GM18519 (cell line): ENCODE data around the gene TUBGCP2.
"Not testable (repeated sequence)": the region's sequence is repeated elsewhere in the genome, so short reads cannot be mapped to it uniquely, and the experiment has no call there.

Source experiments
- ATAC-seq: cut with Tn5 transposase; IDR thresholded peaks from one replicate; pipeline ENCODE4 v1.9.1; 2021; ENCODE audit warnings: mild to moderate bottlenecking, moderate library complexity; ENCODE audit not compliant: unreplicated experiment, low FRiP score

Gene TUBGCP2

DNA sequence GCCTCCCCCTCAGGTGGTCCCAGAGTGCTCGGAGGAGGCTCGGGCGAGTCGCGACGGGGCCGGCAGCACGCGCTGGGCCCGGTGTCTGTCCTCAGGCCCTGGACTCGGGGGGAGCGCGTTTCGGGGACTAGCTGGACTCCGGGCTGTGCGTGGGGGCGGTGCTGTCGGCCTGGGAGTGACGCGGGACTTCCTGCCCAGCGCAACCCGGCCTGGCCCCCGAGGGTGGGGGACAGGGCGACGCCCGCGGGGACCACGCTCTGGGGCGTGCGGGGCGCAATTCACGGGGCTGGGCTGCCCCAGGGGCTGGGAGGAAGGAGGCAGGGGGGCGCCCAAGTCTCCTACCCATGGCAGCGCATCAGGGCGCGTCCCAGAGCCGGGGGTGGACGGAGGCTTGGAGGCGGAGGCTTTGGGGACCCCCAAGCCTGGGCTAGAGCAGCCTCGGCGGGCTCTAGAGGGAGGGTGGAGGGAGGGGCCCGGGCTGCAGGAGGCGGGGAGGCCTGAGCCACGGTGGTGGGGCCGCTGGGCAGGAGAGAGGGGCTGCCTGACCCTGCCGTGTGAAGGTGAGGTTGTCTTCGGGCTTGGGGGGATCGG, 73.3 kb downstream of the TUBGCP2 start:
- ATAC-seq = no peak

- not testable (repeated sequence) for ATAC-seq
These were observed 73.9 kb downstream of the TUBGCP2 start for GRCh38 chr10:133234796-133235195.

DNA sequence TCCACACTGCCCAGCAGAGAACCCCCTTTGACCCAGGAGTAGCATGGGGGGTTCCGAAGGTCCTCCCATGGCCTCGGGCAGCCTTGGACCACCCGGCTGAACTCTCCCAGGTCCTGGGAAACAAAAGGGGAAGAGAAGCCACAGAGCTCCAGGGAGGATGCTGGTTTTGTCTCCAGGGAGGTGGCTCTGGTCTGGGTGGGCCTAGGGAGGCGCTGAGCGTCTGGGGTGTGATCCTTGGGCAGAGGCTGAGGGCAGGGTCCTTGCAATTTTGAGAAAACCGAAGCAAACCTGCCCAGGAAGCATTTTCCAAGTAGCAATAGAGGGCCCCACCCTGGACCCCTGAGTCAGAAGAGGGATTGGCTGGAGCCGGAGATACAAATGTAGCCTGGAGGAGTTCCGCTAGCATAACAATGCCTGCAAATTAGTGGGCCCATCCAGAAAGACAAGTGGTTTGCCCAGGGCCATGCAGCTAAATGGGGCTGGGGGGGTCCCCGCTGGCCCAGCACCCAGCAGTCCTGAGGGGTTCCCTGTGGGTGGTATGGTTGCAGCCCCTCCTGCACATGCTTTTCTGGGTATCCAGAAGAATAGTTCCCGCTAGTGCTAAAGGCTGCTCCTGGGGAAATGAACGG, 76.6 kb downstream of the TUBGCP2 start:
- ATAC-seq = no peak

DNA sequence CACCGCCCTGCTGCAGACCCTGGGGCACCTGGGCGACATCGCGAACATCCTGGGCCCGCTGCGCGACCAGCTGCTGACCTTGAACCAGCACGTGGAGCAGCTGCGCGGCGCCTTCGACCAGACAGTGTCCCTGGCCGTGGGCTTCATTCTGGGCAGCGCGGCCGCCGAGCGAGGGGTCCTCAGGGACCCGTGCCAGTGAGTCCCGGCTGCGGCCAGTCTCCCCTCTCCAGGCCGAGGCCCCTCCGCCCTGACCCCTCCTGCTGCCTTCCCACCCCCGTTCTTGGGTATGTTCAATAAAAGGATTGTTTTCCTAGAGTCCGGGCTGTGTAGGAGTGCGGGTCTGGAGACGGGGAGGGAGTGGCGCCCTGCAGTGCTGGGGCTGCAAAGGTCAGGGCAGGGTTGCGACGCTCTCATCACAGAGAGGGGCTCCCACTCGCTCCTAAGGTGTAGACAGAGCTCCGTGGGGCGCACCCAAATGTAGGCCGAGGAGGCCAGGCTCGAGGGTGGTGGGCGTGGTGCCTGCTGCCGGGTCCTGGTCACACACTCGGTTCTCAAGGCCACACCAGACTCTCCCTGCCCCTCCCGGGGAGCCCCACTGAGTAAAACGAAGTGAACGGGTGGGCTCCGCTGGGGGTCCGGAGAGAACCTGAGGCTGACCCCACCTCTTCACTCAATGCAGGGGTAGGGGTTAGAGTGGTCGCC, 77.3 kb downstream of the TUBGCP2 start:
- no peak for ATAC-seq

GRCh38 chr10:133230387-133231195, 78.1 kb downstream of the TUBGCP2 start:
- no peak for ATAC-seq

GRCh38 chr10:133230044-133230361, 78.7 kb downstream of the TUBGCP2 start, which contains the start of gene UTF1:
TSS of gene UTF1 (plus strand) at chr10:133230217. CDS start at chr10:133230289, 72 bp downstream.
- ATAC-seq = no peak

DNA sequence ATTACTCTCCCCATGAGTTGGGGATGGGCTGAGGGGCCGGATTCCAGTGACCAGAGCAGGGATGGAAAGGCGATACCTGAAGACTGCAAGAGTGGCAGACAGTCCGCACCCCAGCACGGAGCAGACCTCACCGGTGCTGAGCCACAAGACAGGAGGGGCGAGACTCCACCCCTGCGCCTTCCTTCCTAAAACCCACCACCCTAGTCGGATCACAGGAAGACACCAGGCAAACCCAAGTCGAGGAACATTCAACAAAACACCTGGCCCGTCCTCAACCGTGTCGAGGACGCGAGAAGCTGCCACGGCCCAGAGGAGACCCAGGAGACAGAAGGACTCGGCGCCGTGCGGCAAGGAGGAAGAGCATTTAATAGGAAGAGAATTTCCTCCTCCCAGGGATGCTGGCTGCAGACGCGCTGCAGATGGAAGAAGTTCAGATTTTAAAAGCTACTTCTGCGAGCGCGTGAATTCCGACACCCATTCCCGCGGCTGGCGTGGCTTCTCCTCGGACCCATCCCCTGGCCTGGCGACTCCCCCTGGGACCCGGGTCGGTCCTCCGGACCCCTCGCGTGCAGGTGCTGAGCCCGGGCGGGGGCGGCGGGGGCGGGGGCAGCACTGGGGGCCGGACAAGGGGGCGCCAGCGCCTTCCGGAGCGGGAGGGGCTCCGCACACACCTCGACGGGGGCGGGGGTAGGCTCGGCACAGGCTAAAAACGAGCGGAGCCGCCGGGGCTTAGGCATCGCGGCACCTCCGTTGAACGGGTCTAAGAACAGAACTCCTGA, 79.2 kb downstream of the TUBGCP2 start:
- no peak for ATAC-seq
